ENCODE data around the gene NDUFB2. TPM values are rescaled to one million over a fixed set of nuclear protein-coding genes. Genes with fewer than 3 reads are reported as not detected.

The NDUFB2 gene
- total RNA-seq, 1 experiment from 2014 or later, result 152 TPM

- H3K9me3 Mint-ChIP-seq, result no peaks in the 10 kb centered on the region
- DNase-seq (ENCODE audit: low spot score) (no peak), ATAC-seq (no peak)
- peak overlapping the region; percentile 4; the same call in 1 of the 2 replicates for H3K27ac Mint-ChIP-seq
- no peak for TF ChIP-seq ERG (CRISPR knock-in tag; IDR thresholded peaks at IDR 0.05)
- no peak for TF ChIP-seq PRRX2 (CRISPR knock-in tag; IDR thresholded peaks at IDR 0.05)
- peaks cover 11% of the 10 kb centered on the region for H3K4me1 Mint-ChIP-seq
- ChIA-PET POLR2A (no interaction called here), CTCF (interaction anchor here (1.0 kb wide), 1 partner anchor 25 kb away, joined by 4 read pairs; no protein-coding TSS in a partner anchor)
- H3K36me3 Mint-ChIP-seq, result no peaks in the 10 kb centered on the region
- H3K4me3 Mint-ChIP-seq, result peak overlapping the region; percentile 69
- H3K27me3 Mint-ChIP-seq (ENCODE audit: low read depth), result 0 out of 2 replicates have a peak, but pooled peaks cover 2% of the 10 kb centered on the region
These were observed 24.5 kb upstream of the NDUFB2 start for GRCh38 chr7:140671966-140672365.

- TF ChIP-seq AR (CRISPR knock-in tag; IDR thresholded peaks at IDR 0.05) (no peak), SP1 (CRISPR knock-in tag; conservative IDR thresholded peaks at IDR 0.05) (peak; percentile 19; the same call in 1 of the 2 replicates)
- POLR2A ChIA-PET, result no interaction called here
- peak within 1 kb of the TSS; percentile 4; the same call in 1 of the 2 replicates for H3K27ac Mint-ChIP-seq
- peaks cover 11% of the 10 kb centered on the region for H3K4me1 Mint-ChIP-seq
- no peaks in the 10 kb centered on the region; the same call in 1 of the 2 replicates for H3K36me3 Mint-ChIP-seq
- peak within 1 kb of the TSS; percentile 76 for H3K4me3 Mint-ChIP-seq
- CTCF ChIA-PET, result interaction anchor here (1.0 to 2.2 kb wide), 5 partner anchors 12 to 342 kb away, joined by 3 to 7 read pairs (median 6); partner anchors contain the start of gene MRPS33
- 0 out of 2 replicates have a peak, but pooled peaks cover 2% of the 10 kb centered on the region for H3K27me3 Mint-ChIP-seq (ENCODE audit: low read depth)
- ATAC-seq, result peak; percentile 71
- no peaks in the 10 kb centered on the region for H3K9me3 Mint-ChIP-seq
- DNase-seq (ENCODE audit: low spot score), result peak; percentile 69
These were observed 24.0 kb upstream of the NDUFB2 start, which contains the start of gene ADCK2 for GRCh38 chr7:140672382-140673062. Gene ADCK2, plus strand, starts transcription at chr7:140672945. Its CDS starts 386 bp downstream, at chr7:140673331.

GRCh38 chr7:140673063-140673773 is 23.3 kb upstream of the NDUFB2 start:
- H3K36me3 Mint-ChIP-seq, result no peaks in the 10 kb centered on the region; the same call in 1 of the 2 replicates
- H3K4me1 Mint-ChIP-seq, result peaks cover 11% of the 10 kb centered on the region
- H3K9me3 Mint-ChIP-seq, result no peaks in the 10 kb centered on the region
- CTCF ChIA-PET, result interaction anchor here (1.0 to 3.4 kb wide), 7 partner anchors 12 to 342 kb away, joined by 3 to 21 read pairs (median 6); partner anchors contain the start of gene MRPS33
- H3K27me3 Mint-ChIP-seq (ENCODE audit: low read depth), result 0 out of 2 replicates have a peak, but pooled peaks cover 2% of the 10 kb centered on the region
- peak; percentile 73 for ATAC-seq
- peak; percentile 61 for DNase-seq (ENCODE audit: low spot score)
- POLR2A ChIA-PET, result no interaction called here
- no peak overlapping the region for H3K27ac Mint-ChIP-seq
- H3K4me3 Mint-ChIP-seq, result peak overlapping the region; percentile 76
- TF ChIP-seq HMGXB4 (CRISPR knock-in tag; IDR thresholded peaks at IDR 0.05) (0 out of 2 replicates have a peak, but pooled peaks have one; percentile 38), IRF2 (CRISPR knock-in tag; IDR thresholded peaks at IDR 0.05; ENCODE audit: borderline replicate concordance, low read depth) (no peak), CDX4 (CRISPR knock-in tag; IDR thresholded peaks at IDR 0.05; ENCODE audit: borderline replicate concordance) (no peak), ZNF121 (CRISPR knock-in tag; IDR thresholded peaks at IDR 0.05) (no peak), PRDM15 (CRISPR knock-in tag; IDR thresholded peaks at IDR 0.05) (no peak), NR2C2 (CRISPR knock-in tag; IDR thresholded peaks at IDR 0.05) (no peak), FOXK1 (CRISPR knock-in tag; IDR thresholded peaks at IDR 0.05) (0 out of 2 replicates have a peak, but pooled peaks have one; percentile 25), SP1 (CRISPR knock-in tag; conservative IDR thresholded peaks at IDR 0.05) (peak; percentile 35; the same call in 1 of the 2 replicates), MAX (CRISPR knock-in tag; IDR thresholded peaks at IDR 0.05) (peak; percentile 69), ZNF232 (CRISPR knock-in tag; IDR thresholded peaks at IDR 0.05) (0 out of 2 replicates have a peak, but pooled peaks have one; percentile 73), E2F4 (CRISPR knock-in tag; IDR thresholded peaks at IDR 0.05; ENCODE audit: borderline replicate concordance, low read depth) (no peak), RELA (CRISPR knock-in tag; IDR thresholded peaks at IDR 0.05; ENCODE audit: borderline replicate concordance) (no peak), NFYB (CRISPR knock-in tag; conservative IDR thresholded peaks at IDR 0.05; ENCODE audit: low read depth) (no peak)

Measured in WTC11 (cell line).